GM18951 (cell line): ENCODE results near the gene CYBB.

Experiments
- POLR2A ChIP-seq: IDR thresholded peaks from 4 replicates; pipeline ENCODE4 v1.6.1; 2011; ENCODE audit warnings: mild to moderate bottlenecking; ENCODE audit not compliant: insufficient read length, insufficient read depth; ENCODE audit errors: extremely low read depth
- in situ Hi-C: fragments of 300-500 bp; cut with MboI; formaldehyde crosslinking; loops from one replicate; pipeline ENCODE4 v1.12.0; 2022; ENCODE audit warnings: low sequenced_read_pairs, mixed read lengths, inconsistent platforms; ENCODE audit not compliant: unreplicated experiment

Gene CYBB

DNA sequence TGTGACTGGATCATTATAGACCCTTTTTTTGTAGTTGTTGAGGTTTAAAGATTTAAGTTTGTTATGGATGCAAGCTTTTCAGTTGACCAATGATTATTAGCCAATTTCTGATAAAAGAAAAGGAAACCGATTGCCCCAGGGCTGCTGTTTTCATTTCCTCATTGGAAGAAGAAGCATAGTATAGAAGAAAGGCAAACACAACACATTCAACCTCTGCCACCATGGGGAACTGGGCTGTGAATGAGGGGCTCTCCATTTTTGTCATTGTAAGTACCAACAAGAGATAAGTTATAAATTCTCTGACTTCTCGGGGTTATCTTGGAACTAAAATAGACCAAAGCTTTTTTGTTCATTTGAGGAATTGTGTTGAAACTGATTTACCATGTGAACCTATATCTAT lies at the start of gene CYBB:
Gene CYBB (plus strand): TSS at position 203 of the 400 bp plus-strand sequence. CDS start 19 bp downstream, at position 222.
- in situ Hi-C loops = no loop called here
- peak; percentile 36 for TF ChIP-seq POLR2A

DNA sequence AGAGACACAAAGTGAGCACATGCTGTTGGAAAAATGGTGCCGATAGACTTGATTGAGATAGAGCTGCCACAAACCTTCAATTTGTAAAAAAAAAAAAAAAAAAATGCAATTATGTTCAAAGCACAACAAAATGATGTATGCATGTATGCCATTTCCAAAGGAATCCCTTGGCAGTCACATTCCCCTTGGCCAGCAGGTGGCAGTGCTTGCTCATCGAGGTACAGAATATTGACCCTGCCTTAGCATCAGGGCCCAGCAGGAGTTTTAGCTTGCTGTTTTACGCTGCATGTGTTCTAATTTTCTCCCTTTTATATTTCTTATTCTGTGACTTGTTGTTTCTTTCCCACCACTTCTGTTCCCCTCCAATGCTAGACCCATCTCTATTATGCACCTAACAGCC lies 34.5 kb upstream of the CYBB start:
- TF ChIP-seq POLR2A = no peak
- in situ Hi-C loops = no loop called here

DNA sequence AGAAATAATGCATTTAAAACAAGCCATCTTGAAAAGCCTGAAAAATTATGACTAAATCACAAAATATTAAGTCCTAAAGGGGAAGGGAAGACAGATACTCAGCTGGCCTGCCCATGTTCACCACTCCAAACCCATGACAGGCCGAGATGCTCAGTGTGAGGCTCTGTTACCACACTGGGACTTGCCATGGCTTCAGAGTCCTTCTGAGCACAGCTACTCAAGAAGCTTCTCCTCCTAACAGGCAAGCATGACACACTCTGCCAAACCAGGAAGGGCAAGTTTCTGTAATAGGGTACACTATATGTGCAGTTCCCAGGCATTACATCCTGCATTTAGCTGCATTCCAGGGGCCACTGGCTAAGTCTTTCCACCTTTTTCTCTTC lies 34.0 kb upstream of the CYBB start:
- in situ Hi-C loops = no loop called here
- no peak for TF ChIP-seq POLR2A

- in situ Hi-C loops = no loop called here
- TF ChIP-seq POLR2A = no peak
Observed at GRCh38 chrX:37746218-37746941, 33.5 kb upstream of the CYBB start.

- in situ Hi-C loops = no loop called here
- no peak for TF ChIP-seq POLR2A
Observed at GRCh38 chrX:37746951-37747350, 32.9 kb upstream of the CYBB start.

GRCh38 chrX:37752281-37752680 lies 27.6 kb upstream of the CYBB start:
- in situ Hi-C loops = loop anchor here (5.0 kb wide), 1 partner anchor 70 kb away; no protein-coding TSS in a partner anchor
- no peak for TF ChIP-seq POLR2A

GRCh38 chrX:37752936-37753335 lies 26.9 kb upstream of the CYBB start:
- in situ Hi-C loops = loop anchor here (5.0 kb wide), 1 partner anchor 69 kb away; no protein-coding TSS in a partner anchor
- TF ChIP-seq POLR2A = no peak

- TF ChIP-seq POLR2A = no peak
- in situ Hi-C loops = loop anchor here (5.0 kb wide), 1 partner anchor 69 kb away; no protein-coding TSS in a partner anchor
Observed at GRCh38 chrX:37753384-37753783, 26.5 kb upstream of the CYBB start.

- in situ Hi-C loops = loop anchor here (5.0 kb wide), 1 partner anchor 68 kb away; no protein-coding TSS in a partner anchor
- no peak for TF ChIP-seq POLR2A
Observed at GRCh38 chrX:37754516-37754915, 25.3 kb upstream of the CYBB start.

DNA sequence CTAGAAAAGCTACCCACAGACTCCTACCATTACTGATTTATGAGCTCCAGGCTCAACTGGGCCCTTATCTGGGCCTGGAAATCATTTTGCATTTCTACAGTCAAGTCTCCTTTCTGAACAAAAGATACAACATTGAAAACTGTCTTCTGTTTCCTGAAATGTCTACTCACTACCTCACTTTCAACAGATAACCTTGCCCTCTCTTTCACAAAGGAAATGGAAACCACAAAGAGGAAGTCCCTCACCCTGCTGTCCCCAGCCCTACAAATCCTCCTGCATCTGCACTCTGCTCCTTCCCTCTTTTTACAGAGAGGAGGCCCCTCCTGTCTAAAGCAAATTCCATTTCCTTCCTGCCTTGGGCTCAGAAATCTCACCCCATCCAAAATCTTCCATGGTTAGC lies 24.8 kb upstream of the CYBB start:
- TF ChIP-seq POLR2A = no peak
- in situ Hi-C loops = no loop called here

GRCh38 chrX:37757082-37757481 lies 22.8 kb upstream of the CYBB start:
- in situ Hi-C loops = no loop called here
- no peak for TF ChIP-seq POLR2A

DNA sequence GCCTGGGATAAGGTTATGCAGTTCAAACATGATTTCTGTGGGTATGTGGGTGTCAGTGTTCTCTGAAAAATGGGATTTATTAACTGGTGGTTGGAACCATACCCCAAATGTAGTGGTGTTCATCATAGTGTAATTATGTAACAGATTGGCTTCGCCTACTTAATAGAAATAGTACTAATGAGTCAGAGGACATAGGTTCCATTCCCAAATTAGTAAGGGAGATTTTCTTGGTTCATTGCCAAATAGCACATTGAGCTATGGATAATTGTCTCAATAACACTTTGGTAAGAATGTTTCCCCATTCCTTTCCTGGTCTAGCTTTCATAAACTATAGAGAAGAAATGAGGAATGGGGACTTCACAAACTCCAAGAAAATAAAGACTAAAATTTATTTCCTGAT lies 20.5 kb upstream of the CYBB start:
- in situ Hi-C loops = no loop called here
- TF ChIP-seq POLR2A = no peak

DNA sequence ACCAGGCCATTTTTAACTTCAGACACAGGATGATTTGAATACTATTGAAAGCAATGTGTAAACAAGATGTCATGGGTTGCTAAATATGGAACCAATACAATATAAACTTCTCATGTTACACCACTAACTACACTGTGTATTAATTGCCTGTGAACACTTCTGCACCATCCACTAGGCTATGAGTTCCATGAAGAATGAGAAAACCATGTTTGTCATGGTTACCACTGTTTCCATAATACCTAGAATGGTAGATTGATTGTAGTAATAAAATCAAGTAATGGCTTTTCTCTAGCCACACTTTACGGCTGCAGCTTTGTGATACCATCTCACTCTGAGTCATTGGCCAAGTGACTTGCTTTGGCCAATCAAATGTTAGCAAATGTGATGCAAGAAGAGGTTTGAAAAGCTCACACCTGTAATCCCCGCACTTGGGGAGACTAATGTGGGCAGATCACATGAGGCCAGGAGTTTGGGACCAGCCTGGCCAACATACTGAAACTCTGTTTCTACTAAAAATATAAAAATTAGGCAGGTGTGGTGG lies 19.9 kb upstream of the CYBB start:
- TF ChIP-seq POLR2A = no peak
- in situ Hi-C loops = no loop called here

DNA sequence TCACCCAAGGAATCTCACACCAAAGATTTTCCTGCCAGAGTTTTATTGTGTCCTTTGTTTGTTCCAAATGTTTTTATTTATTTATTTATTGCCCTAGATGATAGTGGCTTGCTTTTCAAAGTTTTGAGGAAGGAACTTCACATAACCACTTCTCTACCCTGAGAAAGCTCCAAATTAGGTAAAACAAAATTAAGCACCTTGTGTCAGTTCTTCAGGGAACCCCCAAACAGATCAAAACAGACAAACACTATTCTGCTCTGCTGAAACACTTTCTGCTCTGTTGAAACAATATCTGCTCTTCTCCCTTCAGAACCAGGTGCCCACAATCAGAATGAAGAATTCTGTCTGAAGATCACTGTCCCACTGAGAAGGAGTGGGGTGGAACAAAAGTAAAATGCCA lies 16.5 kb upstream of the CYBB start:
- in situ Hi-C loops = no loop called here

More for the DNA sequence above, 16.5 kb upstream of the CYBB start:
- no peak for TF ChIP-seq POLR2A
